Measurements from ENCODE around the gene INPP5A. TPM values are rescaled to one million over a fixed set of nuclear protein-coding genes. Genes with fewer than 3 reads are reported as not detected.
"Not testable (repeated sequence)": the region's sequence is repeated elsewhere in the genome, so short reads cannot be mapped to it uniquely, and the experiment has no call there.

The INPP5A gene
- total RNA-seq, 1 donor from 2014 or later = 103 TPM

- no peak for DNase-seq (ENCODE audit: low spot score)
Observed at GRCh38 chr10:132562177-132562915, 24.8 kb downstream of the INPP5A start.

GRCh38 chr10:132562916-132563456, 25.4 kb downstream of the INPP5A start:
- DNase-seq (ENCODE audit: low spot score) = no peak

- DNase-seq (ENCODE audit: low spot score) = no peak
Observed at GRCh38 chr10:132563485-132564248, 26.1 kb downstream of the INPP5A start.

- DNase-seq (ENCODE audit: low spot score) = no peak
Observed at GRCh38 chr10:132564249-132564605, 26.6 kb downstream of the INPP5A start.

- no peak for DNase-seq (ENCODE audit: low spot score)
Observed at GRCh38 chr10:132564690-132565089, 27.1 kb downstream of the INPP5A start.

- DNase-seq (ENCODE audit: low spot score) = no peak
Observed at GRCh38 chr10:132565516-132566209, 28.1 kb downstream of the INPP5A start.

- no peak for DNase-seq (ENCODE audit: low spot score)
Observed at GRCh38 chr10:132566892-132567291, 29.3 kb downstream of the INPP5A start.

- no peak for DNase-seq (ENCODE audit: low spot score)
Observed at GRCh38 chr10:132570265-132570664, 32.7 kb downstream of the INPP5A start.

- peak; percentile 19 for DNase-seq (ENCODE audit: low spot score)
Observed at GRCh38 chr10:132570771-132571649, 33.4 kb downstream of the INPP5A start.

- peak; percentile 55 for DNase-seq (ENCODE audit: low spot score)
Observed at GRCh38 chr10:132571650-132572544, 34.3 kb downstream of the INPP5A start.

- peak; percentile 48 for DNase-seq (ENCODE audit: low spot score)
Observed at GRCh38 chr10:132572545-132572937, 35.0 kb downstream of the INPP5A start.

GRCh38 chr10:132572946-132573345, 35.4 kb downstream of the INPP5A start:
- not testable (repeated sequence) for DNase-seq (ENCODE audit: low spot score)

- no peak for DNase-seq (ENCODE audit: low spot score)
Observed at GRCh38 chr10:132574288-132574687, 36.7 kb downstream of the INPP5A start.

GRCh38 chr10:132574783-132575319, 37.3 kb downstream of the INPP5A start:
- peak; percentile 27 for DNase-seq (ENCODE audit: low spot score)

- DNase-seq (ENCODE audit: low spot score) = peak; percentile 52
Observed at GRCh38 chr10:132575320-132576201, 38.0 kb downstream of the INPP5A start.

- DNase-seq (ENCODE audit: low spot score) = no peak
Observed at GRCh38 chr10:132576671-132577349, 39.2 kb downstream of the INPP5A start.

GRCh38 chr10:132577350-132578003, 39.9 kb downstream of the INPP5A start:
- no peak for DNase-seq (ENCODE audit: low spot score)

Measured in umbilical cord (tissue), 2 donors.